Lower lobe of right lung (tissue), 2 donors: Measurements from ENCODE around the gene SREBF1. TPM values are rescaled to one million over a fixed set of nuclear protein-coding genes. Genes with fewer than 3 reads are reported as not detected.

Source experiments
- ATAC-seq, 2 donors: fragments of 200-7000 bp; cut with Tn5 transposase; one replicate each; pipeline ENCODE4 v1.9.1; 2020 to 2022; ENCODE audit warnings: mild to moderate bottlenecking in 2 of 2, moderate library complexity in 2 of 2
- DNase-seq: peaks from one replicate; pipeline ENCODE4 v3.0.0-alpha.2; 2020
- H3K27ac ChIP-seq: fragments of 200-600 bp; one replicate; pipeline ENCODE4 v1.8.0; 2022
- H3K27me3 ChIP-seq: fragments of 200-600 bp; one replicate; pipeline ENCODE4 v1.8.0; 2022; ENCODE audit warnings: low read depth
- H3K36me3 ChIP-seq: fragments of 200-600 bp; one replicate; pipeline ENCODE4 v1.8.0; 2022; ENCODE audit warnings: mild to moderate bottlenecking
- H3K4me1 ChIP-seq: fragments of 200-600 bp; one replicate; pipeline ENCODE4 v1.8.0; 2022
- H3K4me3 ChIP-seq: fragments of 200-600 bp; one replicate; pipeline ENCODE4 v1.8.0; 2022; ENCODE audit warnings: mild to moderate bottlenecking
- H3K9me3 ChIP-seq: fragments of 200-600 bp; one replicate; pipeline ENCODE4 v1.8.0; 2022
- CTCF ChIP-seq: fragments of 200-600 bp; IDR thresholded peaks from one replicate; pipeline ENCODE4 v1.8.0; 2022; ENCODE audit warnings: antibody characterized with exemption, mild to moderate bottlenecking
- intact Hi-C: fragments of 100-400 bp; cut with DNase I; formaldehyde crosslinking; loops from one replicate; pipeline ENCODE4 v1.11.0; 2022
- total RNA-seq: library from RNA; stranded (reverse); fragmentation: NEBNext Ultra II Directional; extraction: Animal tissue kit (Norgen Biotek cat#: 25700); gene quantifications from one replicate; pipeline ENCODE4 v1.2.1, GENCODE V29; 2021
- donor health status: DM: no; HTN: yes; CAD: no; lungs with severe emphysema.

SREBF1 gene
- total RNA-seq, 1 donor from 2014 or later = 77.2 TPM

- DNase-seq (no peak), ATAC-seq (no peak)
- H3K36me3 ChIP-seq = peaks cover 11% of the 10 kb centered on the region
- H3K27ac ChIP-seq = no peak overlapping the region
- H3K27me3 ChIP-seq = no peaks in the 10 kb centered on the region
- TF ChIP-seq CTCF = no peak
- intact Hi-C loops = no loop called here
- H3K4me3 ChIP-seq = no peak overlapping the region
- peaks cover 63% of the 10 kb centered on the region for H3K4me1 ChIP-seq
- no peaks in the 10 kb centered on the region for H3K9me3 ChIP-seq
Observed at GRCh38 chr17:17833658-17834357, 3.0 kb downstream of the SREBF1 start.

DNA sequence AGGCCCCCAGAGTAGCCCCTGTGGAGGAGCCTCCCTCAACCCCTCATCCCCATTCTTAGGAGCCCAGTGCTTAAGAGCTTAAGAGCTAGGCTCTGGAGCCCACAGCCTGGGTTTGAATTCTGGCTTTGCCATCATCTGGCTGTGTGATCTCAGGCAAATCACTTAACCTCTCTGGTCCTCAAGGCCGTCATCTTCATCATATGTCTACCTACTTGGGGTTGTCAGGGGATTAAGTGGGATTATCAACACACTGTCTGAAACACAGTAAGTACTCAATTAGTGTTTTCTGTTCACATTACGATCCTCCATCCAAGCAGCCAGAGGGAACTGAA lies 4.8 kb downstream of the SREBF1 start:
- Histone ChIP-seq H3K27me3 (no peaks in the 10 kb centered on the region), H3K27ac (no peak overlapping the region), H3K4me3 (no peak overlapping the region), H3K9me3 (no peaks in the 10 kb centered on the region), H3K4me1 (peaks cover 47% of the 10 kb centered on the region), H3K36me3 (peaks cover 11% of the 10 kb centered on the region)
- TF ChIP-seq CTCF = no peak
- DNase-seq = no peak
- intact Hi-C loops = no loop called here
- ATAC-seq = no peak

- Histone ChIP-seq H3K27ac (no peak overlapping the region), H3K36me3 (peaks cover 11% of the 10 kb centered on the region), H3K4me3 (no peak overlapping the region), H3K9me3 (no peaks in the 10 kb centered on the region), H3K4me1 (peaks cover 51% of the 10 kb centered on the region), H3K27me3 (no peaks in the 10 kb centered on the region)
- DNase-seq (no peak), ATAC-seq (no peak)
- intact Hi-C loops = no loop called here
- no peak for TF ChIP-seq CTCF
Observed at GRCh38 chr17:17831208-17832031, 5.4 kb downstream of the SREBF1 start.

DNA sequence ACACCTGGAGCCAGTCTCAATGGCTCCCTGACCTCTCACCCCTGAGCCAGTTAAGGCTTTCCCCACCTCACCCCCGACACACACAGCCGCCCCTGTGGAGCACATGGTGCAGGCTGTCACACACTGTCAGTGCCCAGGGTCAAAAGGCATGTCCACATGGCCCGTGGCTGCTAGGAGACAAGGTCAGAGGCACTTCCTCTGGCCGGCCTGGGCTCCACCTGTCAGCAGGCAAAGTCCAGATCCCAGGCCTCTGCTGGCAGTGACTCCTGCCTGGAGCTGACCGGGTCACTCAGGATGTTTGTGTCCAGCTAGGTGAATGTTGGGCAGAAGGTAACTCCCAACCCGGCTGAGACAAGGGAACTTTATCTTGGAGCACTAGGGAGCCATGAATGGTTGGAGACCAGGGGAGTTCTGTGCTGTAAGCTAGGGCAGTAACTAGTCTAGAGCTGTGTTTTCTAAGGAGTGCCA lies 6.0 kb downstream of the SREBF1 start:
- H3K27ac ChIP-seq = no peak overlapping the region
- peaks cover 55% of the 10 kb centered on the region for H3K4me1 ChIP-seq

GRCh38 chr17:17830269-17830567 lies 6.6 kb downstream of the SREBF1 start:
- no peak for TF ChIP-seq CTCF
- Histone ChIP-seq H3K27ac (no peak overlapping the region), H3K27me3 (no peaks in the 10 kb centered on the region), H3K9me3 (no peaks in the 10 kb centered on the region), H3K36me3 (peaks cover 9% of the 10 kb centered on the region), H3K4me1 (peaks cover 55% of the 10 kb centered on the region), H3K4me3 (no peak overlapping the region)
- DNase-seq = no peak
- intact Hi-C loops = no loop called here
- ATAC-seq = no peak

More for the DNA sequence above, 6.0 kb downstream of the SREBF1 start:
- Histone ChIP-seq H3K9me3 (no peaks in the 10 kb centered on the region), H3K36me3 (peaks cover 11% of the 10 kb centered on the region), H3K27me3 (no peaks in the 10 kb centered on the region), H3K4me3 (no peak overlapping the region)
- DNase-seq (no peak), ATAC-seq (no peak)
- no peak for TF ChIP-seq CTCF
- intact Hi-C loops = no loop called here
